SK-N-MC (cell line): Measurements from ENCODE around the gene TAPBP.

Experiments
- EZH2 ChIP-seq: fragments of 200-600 bp; sonication (generic); IDR thresholded peaks from one replicate; pipeline ENCODE4 v1.6.1; 2017; ENCODE audit warnings: antibody characterized with exemption
- FOXP2 ChIP-seq: optimal IDR thresholded peaks from 2 replicates; pipeline ENCODE3; 2011; ENCODE audit warnings: mild to moderate bottlenecking, moderate library complexity; ENCODE audit not compliant: insufficient read depth; ENCODE audit errors: extremely low read length, control extremely low read depth
- POLR2AphosphoS5 ChIP-seq: IDR thresholded peaks from 2 replicates; pipeline ENCODE4 v1.6.1; 2012; ENCODE audit warnings: mild to moderate bottlenecking, low read depth, low read length, borderline replicate concordance

DNA sequence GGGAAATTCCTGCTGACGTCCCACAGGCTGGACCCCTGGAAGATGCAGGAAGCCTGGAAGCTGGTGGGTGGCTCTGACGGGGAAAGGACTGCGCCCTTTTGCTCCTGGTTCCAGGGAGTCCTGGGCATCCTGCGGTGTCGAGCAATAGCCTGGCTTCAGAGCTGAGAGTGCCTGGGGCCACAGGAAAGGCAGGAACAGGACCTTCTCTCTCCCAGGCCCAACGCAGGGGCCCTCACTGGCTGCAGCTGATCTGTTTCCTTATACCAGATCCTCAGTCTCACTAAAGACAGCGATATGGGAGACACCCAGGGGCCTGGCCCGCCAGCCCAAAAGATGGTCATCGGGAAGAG is 35.5 kb downstream of the TAPBP start:
- TF ChIP-seq EZH2 (no peak), POLR2AphosphoS5 (no peak), FOXP2 (no peak)
